ENCODE data around the gene CCDC88B.

CCDC88B gene

GRCh38 chr11:64385945-64386704 lies 46.1 kb downstream of the CCDC88B start:
- no peak for DNase-seq

GRCh38 chr11:64387916-64388315 lies 47.9 kb downstream of the CCDC88B start:
- no peak for DNase-seq

GRCh38 chr11:64388894-64389293 lies 48.9 kb downstream of the CCDC88B start:
- no peak for DNase-seq

- no peak for DNase-seq
Observed at GRCh38 chr11:64389851-64390250, 49.8 kb downstream of the CCDC88B start.

- DNase-seq = no peak
Observed at GRCh38 chr11:64390558-64390957, 50.6 kb downstream of the CCDC88B start.

GRCh38 chr11:64391839-64392238 lies 51.8 kb downstream of the CCDC88B start:
- DNase-seq = no peak

GRCh38 chr11:64395545-64396078 lies 55.6 kb downstream of the CCDC88B start:
- no peak for DNase-seq

- DNase-seq = no peak
Observed at GRCh38 chr11:64396079-64396591, 56.1 kb downstream of the CCDC88B start.

- no peak for DNase-seq
Observed at GRCh38 chr11:64400102-64400501, 60.1 kb downstream of the CCDC88B start.

- DNase-seq = no peak
Observed at GRCh38 chr11:64400667-64401066, 60.7 kb downstream of the CCDC88B start.

GRCh38 chr11:64401775-64402174 lies 61.8 kb downstream of the CCDC88B start:
- DNase-seq = no peak

- DNase-seq = no peak
Observed at GRCh38 chr11:64403106-64403505, 63.1 kb downstream of the CCDC88B start.

- DNase-seq = no peak
Observed at GRCh38 chr11:64406221-64406946, 66.4 kb downstream of the CCDC88B start.

All from activated T-cell treated with anti-CD3 and anti-CD28 coated beads for 4 hours (primary cell).